ENCODE data around the gene HYAL3.
A peak's percentile ranks its signal among the peaks of the same experiment; 100 is the strongest.

Gene HYAL3

GRCh38 chr3:50327943-50328691, 28.9 kb upstream of the HYAL3 start, which contains the start of gene TUSC2:
Gene TUSC2, minus strand, starts transcription at chr3:50328223. Its CDS starts 124 bp downstream, at chr3:50328099.
- DNase-seq, result peak; percentile 96

DNA sequence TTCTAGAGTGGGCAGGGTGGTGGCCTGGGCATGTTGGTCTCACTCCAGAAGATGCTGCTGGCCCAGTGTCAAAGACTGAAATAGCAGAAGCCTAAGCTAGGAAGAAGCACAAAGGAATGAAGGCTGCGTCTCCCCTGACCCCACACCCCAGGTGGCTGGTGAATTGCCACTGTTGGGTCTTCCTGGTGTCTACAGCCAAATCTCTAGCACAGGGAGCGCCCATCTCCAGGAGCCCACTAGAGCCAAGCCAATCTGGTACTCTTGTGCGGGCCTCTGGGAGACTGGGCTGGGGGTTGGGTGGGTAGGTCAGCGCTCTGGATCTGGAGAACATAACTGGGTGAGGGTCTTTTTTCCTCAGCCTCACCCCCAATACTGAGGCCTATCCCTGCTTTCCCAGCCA, 27.9 kb upstream of the HYAL3 start:
- no peak for DNase-seq

DNA sequence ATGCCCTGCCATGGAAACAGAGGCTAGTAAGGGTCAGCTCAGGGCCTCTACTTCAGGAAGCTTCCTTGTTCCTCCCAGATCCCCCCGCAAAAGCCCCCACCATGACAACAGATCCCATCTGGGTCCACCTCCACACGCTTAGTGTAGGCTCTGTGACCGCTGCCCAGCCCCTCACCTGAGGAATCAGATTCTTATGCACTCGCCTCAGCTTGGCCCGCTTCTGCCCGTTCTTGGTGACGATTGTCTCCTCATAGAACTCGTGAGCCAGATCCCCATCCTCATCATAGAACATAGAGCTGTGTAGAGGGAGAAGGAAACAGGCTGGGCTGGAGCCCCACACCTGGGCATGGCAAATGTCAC, 27.0 kb upstream of the HYAL3 start:
- DNase-seq, result no peak

- DNase-seq, result no peak
These were observed 26.4 kb upstream of the HYAL3 start for GRCh38 chr3:50325497-50326181.

GRCh38 chr3:50325113-50325480, 25.9 kb upstream of the HYAL3 start:
- DNase-seq, result no peak

GRCh38 chr3:50324351-50325112, 25.3 kb upstream of the HYAL3 start:
- peak; percentile 68 for DNase-seq

DNA sequence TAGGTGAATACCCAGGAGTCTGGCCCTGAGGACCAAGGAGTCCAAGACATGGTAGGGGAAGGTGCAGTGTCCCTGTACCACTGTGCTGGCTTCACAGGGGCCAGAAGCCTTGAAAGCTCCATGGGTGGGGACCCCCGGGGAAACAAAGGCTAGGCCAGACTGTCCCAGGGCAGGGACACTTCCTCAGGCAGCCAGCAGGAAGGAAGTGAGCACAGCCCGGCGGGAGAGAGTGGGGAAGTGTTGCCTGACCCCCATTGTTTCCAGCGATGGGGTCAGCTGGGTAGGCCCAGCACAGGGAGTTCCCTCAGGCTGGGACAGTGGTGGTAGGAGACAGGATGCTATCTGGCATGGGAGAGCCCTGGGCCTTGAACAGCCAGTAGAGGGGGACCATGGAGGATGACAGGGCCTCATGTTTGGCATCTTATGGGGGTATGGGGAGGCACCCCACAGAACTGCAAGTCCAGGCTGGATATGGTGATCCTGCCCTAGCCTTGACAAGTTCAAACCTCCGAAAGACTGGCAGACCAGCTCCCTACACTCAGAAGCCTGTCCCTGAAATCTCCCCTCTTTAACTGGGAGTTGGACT, 24.5 kb upstream of the HYAL3 start:
- no peak for DNase-seq

DNA sequence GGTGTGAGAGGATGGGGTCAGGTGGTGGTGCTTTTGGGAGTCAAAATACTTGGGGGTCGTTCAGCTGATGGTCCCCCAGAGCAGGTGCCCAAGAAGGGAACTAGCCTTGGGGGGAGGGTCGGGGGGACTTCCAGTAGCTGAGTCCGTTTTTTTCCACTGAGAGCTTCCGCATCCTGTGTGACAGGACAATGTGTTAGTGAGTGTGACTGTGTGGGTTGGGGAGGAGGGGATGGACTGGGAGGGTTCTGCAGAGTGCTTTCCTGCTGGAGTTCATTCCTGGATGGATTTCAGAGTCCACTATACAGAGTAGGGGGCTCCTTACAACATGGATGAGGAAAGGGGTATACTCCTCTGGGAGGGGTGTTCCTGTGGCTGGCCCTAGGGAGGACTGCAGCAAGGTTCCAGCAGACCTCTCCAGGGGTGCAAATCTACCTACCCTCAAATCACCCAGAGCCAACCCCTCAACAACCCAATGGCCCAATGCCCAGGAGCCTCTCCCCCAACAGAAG, 23.9 kb upstream of the HYAL3 start:
- no peak for DNase-seq

DNA sequence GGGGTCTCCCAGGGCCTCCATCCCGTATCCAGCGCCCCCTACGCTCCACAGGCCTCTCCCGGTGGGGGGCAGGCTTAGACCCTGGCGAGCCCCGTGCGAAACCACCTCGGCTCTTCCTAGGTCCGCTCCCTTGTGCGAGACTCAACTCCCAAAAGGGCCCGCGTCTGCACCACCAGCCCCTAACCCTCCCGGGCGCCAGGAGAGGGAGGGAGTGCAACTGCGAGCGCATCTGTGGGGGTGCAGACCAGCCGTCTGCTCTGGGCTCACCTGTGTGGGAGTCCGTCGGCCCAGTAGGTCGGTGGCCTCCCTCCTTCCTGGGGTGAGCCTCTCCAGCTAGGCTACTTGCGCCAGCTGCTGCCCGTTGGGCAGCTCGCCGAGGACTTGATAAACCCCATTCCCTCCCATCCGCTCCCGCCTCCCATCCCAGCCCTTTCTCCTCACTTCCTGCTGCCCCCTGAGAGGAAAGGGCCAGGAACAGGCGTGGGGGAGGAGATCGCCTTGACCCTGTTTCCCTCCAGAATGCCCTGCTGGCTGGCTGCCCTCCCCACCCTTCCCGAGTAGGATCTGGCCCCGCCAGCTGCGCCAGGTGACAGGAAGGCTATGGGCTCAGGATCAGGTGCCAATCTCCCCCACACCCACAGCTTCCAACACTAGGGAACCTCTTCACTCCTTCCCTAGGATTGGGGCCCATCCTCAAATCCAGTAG, 23.3 kb upstream of the HYAL3 start, which contains the start of gene HYAL2:
HYAL2 (minus strand) TSS at position 360 of the 706 bp plus-strand sequence. CDS start 2,256 bp downstream, outside the sequence.
- DNase-seq, result no peak

DNA sequence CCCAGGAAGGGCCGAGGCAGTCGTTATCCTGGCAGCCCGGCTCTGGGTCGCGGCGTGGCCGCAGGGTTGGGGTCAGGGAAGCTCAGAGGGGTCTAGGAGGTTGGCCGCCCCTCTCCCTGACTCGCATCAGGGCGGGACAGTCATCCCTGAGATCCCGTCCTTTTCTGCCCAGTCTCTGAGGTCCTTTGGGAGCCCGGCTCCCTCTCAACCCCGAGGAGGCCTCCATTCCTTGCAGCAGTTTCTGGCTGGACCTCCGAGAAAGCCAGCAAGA, 22.8 kb upstream of the HYAL3 start:
- DNase-seq, result no peak

DNA sequence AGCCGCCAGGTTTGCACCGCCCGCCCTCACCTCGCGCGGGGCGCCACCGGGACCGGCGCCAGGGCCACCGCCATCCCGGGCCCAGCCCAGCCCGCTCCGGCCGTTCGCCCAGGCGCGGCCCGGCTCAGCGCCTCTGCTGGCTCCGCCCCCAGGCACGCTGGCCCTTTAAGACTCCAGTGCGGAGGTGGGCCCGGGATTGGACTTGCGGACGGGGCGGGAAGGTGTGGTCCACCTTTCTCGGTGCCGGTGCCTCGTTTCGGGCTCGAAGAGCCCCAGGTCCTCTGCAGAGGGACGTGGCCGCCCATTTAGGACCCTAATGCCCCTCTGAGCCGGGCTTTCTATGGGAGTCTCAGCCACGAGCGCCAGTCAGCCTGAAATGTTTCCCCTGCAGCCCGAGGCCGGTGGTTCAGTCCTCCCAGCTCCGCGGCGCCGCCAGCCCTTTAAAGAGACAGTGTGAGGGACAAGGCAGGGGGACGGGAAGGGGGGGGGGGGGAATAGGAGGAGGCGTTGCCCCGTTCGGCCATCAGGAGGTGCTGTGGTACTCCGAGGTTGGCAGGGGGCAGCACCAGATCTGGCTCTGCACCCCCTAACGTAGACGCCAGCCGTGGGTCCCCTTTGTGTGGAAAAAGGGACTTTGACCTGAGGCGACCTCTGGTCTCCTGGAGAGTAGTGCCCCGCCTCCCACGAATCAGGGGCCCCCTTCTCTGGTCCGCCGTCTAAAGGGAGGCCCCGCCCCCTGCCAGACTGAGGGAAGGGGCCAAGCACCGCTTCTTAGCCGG, 22.3 kb upstream of the HYAL3 start:
- peak; percentile 86 for DNase-seq

- DNase-seq, result peak; percentile 68
These were observed 21.7 kb upstream of the HYAL3 start for GRCh38 chr3:50320853-50321335.

DNA sequence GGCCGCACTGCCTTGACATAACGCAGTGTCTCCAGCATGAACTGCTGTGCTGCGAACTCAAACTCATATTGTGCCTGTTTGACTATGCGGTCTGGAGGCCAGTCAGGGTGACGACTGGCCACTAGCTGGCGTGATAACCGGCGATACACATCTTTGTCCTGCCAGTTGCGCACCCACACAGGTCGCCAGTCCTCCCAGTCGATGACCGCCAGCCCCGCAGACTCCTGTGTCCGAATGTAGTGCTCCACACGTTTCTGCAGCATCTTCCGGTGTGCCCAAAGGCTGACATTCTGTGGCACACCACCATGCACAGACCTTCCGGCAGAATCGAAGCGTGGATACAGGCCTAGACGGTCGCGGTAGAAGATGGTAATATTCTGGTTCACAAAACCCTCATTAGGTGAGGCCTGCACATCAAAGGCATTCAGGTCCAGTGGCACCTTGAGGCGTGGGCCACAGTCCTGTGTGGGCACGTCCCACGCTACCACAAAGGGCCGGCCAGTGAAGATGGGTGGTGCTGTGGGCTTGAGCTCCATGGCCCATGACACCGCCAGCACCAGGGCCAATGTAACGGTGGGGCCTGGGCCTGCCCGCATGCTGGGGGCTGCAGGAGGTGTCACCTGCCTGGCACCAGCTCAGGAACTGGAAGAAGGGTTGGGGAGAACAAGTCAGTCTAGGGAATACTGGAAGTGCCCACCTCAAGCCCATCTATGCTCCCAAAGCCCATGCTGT, 20.9 kb upstream of the HYAL3 start:
- DNase-seq, result no peak

DNA sequence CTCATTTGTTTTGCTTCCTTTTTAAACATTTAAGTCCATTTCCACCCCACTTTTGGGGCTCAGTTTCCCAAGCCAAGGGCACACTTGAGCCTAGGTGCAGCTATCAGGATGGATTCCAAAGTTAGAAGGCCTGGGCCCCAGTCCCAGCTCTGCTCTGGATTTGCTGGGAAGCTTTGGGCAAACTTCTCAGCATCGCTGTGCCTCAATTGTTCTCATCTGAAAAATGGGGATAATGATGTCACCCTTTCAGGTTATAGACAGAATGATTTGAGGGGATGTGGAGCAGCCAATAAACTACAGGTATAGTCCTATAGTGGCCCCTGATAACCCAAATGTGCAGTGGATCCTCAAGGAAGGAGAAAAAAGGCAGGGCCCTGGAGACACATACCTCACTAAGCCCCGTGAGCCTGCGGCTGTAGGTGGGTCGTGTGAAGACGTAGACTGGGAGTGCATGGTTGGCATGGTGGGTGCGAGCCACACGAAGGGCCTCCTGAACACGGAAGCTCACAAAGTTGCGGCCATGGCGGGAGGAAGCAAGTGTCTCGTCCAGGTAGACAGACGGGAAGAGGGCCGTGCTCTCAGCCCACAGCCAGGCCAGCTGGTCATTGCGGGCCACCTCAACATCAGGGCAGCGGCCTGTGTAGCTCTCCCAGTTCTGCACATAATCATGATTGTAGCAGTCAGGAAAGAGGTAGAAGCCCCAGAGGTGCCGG, 20.1 kb upstream of the HYAL3 start:
- DNase-seq, result no peak

DNA sequence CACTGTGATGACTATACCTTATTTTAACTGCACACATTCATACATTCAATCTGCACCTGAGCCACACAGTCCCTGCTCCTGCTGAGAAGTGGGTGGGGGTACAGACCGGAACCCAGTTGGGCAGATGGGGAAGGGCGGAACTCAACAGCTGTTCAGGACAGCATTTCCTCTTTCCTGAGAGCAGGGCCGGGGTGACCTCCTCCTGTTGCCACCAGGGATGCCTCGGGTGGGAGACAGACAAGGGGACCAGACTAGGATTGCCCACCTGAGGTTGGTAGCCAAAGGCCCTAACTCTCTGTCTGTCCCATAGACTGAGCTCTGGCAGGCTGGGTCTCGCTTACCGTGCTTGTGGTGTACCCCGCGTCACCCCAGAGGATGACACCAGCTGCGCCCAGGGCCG, 19.4 kb upstream of the HYAL3 start:
- DNase-seq, result no peak

DNA sequence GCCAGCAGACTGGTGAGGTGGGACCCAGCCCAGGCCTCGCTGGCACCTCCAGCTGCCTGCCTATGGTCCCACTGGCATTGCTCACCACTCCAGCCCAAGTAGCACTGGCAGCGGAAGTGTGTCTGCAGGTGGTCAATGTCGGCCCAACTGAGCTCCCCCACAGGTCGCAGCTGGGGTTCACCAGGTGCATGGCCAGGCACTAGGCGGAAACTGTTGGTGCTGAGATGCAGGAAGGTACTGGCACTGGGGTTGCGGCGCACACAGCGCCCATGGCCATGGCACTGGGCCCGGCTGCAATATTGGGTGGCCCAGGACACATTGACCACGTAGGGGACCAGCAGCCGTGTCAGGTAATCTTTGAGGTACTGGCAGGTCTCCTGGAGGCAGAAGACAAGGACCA, 19.0 kb upstream of the HYAL3 start:
- DNase-seq, result no peak

GRCh38 chr3:50317300-50317699, 18.1 kb upstream of the HYAL3 start:
- DNase-seq, result no peak

- DNase-seq, result peak; percentile 81
These were observed 17.5 kb upstream of the HYAL3 start for GRCh38 chr3:50316657-50317242.

DNA sequence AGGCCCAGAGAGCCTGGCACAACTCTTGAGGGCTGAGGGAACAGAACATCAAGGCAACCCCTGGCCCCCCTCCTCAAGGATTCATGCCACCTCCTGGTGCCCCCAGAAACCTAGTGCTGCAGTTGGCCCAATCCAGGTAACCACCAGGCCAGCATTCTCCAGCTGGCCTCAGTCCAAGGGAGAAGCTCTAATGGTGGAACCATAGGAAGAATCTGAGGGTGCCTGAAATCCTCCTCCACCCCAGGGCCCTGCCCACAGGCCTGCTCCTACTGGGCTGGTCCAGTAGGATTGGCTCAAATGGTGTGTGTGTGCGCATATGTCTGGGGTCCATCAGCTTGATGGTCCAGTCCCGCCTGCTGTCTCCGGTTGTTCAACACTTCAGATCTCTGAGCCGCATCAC, 15.6 kb upstream of the HYAL3 start:
- no peak for DNase-seq

GRCh38 chr3:50314342-50314741, 15.1 kb upstream of the HYAL3 start:
- DNase-seq, result no peak

Data from activated naive CD4-positive, alpha-beta T cell treated with Interleukin-2 at 50 U/mL for 16 hours (primary cell).